NCI-H2196 treated with DMSO at 0.1 percent for 48 hours (cell line): ENCODE data around the gene DOCK8.
"Not testable (repeated sequence)": the region's sequence is repeated elsewhere in the genome, so short reads cannot be mapped to it uniquely, and the experiment has no call there.

Experiments used
- DNase-seq: peaks from one replicate; lab custom pipeline; 2025; ENCODE audit not compliant: unreplicated experiment; lab: John Stamatoyannopoulos, UW

The DOCK8 gene

DNA sequence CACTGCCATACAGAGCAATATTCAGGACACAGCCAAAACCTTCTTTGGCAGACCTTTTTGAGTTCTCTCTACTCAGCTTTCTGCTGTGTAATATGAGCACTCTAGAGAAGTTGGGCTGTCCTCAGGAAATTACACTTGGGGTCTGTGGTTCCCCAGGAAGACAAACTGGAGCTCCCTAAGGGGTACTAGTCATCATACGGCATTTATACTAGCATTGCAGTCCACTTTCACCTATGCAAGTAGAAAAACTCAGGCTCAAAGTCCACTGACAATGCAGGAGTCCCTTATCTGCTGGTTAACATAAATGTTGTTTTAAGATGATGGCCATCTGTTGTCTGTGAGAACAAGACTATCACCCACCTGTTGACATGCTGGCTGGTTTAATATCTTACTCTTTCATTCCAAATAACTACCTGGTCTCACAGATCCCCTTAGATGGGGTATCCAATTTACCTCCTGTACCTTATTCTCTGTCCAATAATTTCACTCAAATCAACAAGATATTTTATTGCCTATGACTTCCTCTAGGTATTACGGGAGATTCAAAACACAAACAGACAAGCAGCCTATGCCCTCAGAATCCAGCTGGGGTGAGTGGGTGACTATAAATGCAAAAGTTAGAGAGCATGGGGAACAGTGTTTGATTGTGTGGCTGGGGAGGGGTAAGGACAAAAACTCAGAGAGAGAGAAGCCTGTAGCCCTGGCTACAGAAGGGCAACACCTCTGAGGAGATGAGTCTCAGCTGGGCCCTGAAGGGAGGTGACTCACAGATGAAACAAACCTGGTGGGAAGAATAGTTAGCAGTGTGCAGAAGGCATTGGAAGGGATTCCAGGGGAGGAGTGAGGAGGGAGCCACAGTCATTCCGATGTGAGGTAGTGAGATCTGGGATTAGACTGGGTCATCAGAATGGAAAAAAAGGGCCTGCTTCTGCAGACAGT lies 10.2 kb downstream of the DOCK8 start:
- DNase-seq, result no peak

DNA sequence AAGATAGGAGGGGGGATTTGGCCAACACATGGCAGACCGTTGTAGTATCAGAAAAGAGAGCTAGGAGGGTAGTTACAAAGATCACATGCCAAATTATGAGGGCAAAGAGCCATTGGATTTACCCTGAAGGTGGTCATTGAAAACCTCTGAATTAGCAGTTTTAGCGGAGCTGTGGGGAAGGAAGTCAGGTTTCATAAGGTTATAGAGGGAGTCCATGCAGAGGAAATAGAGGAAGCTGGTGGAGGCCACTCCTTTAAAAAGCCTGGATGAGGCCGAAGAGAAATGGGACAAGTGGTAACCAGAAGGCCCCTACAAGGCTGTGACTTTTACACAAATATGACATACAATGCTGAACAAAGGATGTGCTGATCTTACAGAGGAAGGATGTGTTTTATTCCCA lies 13.2 kb downstream of the DOCK8 start:
- no peak for DNase-seq

DNA sequence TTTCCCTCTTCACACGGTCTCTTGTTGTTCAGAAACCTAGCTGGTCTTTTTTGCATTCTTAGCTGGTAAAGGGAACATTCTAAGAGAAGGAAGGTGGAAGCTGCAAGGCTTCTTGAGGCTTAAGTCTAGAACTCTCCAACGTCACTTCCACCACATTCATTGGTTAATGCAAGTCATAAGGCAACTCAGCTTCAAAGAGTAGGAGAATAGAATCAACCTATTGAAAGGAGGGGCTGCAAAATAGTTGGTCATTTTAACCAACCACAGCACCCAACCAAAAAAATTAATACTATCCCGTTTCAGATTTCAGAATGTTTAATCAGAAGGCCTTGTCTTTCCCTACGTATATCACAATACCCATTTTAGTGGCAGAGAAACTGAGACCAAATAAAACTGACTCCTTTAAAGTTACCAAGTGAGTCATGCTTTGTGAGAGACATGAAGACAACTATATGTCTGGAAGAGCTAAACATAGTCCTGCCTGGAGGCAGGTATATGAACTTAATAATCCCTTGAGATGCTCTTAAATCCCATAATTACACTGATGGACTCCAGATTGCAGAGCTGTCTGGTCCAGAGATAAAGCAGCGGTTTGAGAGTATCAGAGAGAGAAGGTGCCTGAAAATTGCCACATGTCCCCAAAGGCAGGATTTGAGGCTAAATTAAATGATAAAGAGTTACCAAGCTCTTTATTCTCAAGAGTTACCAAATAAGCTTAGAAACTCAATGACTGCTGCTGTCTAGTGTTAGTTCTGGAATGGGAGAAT lies 14.4 kb downstream of the DOCK8 start:
- no peak for DNase-seq

DNA sequence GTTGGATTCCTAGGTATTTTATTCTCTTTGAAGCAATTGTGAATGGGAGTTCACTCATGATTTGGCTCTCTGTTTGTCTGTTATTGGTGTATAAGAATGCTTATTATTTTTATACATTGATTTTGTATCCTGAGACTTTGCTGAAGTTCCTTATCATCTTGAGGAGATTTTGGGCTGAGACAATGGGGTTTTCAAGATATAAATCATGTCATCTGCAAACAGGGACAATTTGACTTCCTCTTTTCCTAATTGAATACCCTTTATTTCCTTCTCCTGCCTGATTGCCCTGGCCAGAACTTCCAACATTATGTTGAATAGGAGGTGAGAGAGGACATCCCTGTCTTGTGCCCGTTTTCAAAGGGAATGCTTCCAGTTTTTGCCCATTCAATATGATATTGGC lies 17.0 kb downstream of the DOCK8 start:
- DNase-seq, result not testable (repeated sequence)

DNA sequence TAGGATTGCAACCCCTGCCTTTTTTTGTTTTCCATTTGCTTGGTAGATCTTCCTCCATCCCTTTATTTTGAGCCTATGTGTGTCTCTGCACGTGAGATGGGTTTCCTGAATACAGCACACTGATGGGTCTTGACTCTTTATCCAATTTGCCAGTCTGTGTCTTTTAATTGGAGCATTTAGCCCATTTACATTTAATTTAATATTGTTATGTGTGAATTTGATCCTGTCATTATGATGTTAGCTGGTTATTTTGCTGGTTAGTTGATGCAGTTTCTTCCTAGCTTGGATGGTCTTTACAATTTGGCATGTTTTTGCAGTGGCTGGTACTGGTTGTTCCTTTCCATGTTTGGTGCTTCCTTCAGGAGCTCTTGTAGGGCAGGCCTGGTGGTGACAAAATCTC lies 19.0 kb downstream of the DOCK8 start:
- not testable (repeated sequence) for DNase-seq

DNA sequence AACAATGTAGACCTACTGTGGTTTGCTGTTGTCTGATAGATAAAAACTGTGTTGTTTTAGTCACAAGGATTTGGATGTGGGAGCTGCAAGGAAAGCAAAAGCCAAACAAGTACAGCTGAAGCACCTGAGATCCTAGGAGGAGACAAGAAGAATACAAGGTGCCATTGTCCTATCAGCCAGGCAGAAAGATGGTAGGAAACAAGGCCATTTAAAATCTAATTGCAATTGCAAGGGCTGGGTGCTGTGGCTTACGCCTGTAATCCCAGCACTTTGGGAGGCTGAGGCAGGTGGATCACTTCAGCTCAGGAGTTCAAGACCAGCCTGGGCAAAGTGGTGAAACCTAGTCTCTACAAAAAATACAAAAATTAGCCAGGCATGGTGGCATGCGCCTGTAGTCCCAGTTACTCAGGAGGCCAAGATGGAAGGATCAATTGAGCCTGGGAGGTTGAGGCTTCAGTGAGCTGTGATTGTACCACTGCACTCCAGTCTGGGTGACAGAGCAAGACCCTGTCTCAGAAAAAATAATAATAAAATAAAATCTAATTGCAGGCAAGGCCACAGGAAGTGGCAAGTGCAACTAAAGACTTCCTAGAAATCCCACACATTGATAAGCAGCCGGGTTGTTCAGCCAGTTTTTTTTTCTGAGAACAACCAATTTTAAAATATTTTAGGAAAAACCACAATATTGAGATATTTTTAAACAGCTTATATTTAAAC lies 22.6 kb downstream of the DOCK8 start:
- DNase-seq, result no peak

DNA sequence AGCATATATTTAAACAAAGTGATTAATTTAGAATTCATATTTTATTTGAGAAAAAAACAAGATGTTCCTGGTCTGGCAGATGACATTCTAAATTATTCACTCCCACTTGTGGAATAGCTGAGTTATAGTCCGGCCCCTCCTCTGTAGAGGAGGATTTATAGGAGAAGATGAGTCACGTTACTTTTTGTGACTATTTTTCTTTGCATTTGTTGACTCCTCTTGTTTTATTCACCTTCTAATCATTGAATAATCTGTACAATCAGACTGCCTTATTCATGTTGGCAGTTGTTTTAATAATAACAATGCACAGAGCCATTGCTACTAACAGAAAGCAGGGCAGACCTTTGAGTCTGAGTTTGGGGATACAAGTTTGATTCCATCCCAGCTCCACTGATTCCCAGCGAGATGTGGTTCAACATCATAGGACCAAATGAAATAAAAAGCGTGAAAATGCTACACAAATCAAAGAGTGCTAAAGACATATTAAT lies 23.2 kb downstream of the DOCK8 start:
- DNase-seq, result no peak

DNA sequence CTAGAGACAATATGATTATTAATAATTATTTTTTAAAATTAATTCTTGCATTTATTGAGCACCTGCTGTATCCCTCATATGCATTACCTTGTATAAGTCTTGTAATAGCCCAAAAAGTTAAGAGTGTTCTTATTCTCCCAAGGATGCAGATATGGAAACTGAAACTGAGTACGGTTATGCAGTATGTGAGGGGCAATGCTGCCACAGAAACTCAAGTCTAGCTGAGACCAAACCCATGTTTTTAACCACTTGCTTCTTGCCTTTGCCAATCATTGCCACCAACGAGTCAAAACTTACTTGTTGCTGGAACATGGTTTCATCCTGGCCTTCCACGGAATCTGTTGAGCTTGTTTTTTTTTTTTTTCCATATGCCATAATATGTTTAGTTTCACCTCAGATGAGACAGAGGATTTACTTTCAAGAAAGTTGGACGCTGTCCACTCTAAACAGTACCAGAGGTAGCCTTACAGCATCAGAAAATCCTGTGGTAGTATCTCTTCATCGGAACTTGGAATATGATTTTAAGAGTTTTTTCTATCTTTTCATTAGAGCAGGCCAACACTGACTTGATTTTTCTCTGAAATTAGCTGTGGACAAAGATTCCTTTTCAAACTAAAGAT lies 27.9 kb downstream of the DOCK8 start:
- no peak for DNase-seq

DNA sequence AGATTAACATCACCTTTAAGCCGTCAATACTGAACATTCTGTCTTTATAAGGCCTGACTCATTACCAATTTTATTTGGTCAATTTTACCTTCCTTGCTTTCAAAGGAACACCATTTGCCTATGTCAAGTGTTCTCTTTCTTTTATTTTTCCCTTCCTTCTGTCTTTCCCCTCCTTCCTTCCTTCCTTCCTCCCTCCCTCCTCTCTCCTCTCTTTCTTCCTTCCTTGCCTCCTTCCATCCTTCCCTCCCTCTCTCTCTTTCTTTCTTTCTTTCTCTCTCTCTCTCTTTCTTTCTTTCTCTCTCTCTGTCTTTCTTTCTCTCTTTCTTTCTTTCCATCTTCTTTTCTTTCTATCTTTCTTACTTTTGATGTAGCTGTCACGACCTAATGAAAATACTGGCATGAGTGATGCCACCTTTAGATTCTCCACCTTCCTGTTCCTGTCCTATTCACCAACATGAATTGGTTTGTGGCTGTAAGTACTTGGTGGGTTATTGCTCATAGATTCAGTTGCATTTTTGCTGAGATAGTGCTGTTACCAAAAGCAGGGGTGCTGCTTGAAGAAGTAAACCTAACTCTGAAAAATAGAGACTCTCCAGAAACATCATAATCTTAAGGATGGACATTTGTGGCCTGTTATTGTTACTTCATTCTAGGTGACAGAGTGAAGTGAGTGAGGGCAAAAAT lies 33.8 kb downstream of the DOCK8 start:
- DNase-seq, result no peak

DNA sequence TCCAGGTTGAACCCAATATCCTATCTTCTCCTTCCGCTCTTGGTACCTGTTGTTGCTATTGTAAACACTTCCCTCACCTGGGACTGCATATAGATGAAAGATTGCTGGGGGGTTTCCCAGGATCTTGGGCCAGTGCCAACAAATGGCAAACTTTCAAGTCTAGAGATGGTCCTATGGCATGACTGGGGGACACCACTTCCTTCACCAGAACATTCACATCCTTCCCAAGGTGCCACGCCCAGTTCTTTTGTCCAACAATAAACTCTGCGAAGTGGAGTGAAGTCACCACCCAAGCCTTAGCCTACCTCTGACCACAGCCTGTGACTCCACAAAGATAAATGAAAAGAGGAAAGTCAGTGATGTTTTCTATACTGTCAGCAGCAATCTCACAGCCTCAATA lies 34.4 kb downstream of the DOCK8 start:
- DNase-seq, result no peak

DNA sequence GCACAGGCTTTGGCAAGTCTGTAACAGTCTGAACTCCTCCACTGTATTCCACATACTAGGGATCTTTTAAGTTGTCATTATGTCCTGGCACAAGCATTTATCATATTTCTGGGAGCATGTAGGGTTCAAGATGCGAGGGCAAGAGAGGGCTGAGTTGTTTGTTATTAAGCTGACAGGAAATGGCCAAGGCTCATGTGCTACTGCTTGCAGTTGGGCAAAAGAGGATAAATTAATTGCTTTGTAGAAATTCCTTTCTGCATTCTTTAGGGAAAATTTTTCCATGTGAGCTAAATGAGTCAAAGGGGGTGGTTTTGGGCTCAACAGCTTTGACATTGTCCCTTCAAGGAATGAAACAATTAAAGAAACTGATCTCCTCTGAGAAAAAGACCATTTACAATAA lies 35.4 kb downstream of the DOCK8 start:
- no peak for DNase-seq

DNA sequence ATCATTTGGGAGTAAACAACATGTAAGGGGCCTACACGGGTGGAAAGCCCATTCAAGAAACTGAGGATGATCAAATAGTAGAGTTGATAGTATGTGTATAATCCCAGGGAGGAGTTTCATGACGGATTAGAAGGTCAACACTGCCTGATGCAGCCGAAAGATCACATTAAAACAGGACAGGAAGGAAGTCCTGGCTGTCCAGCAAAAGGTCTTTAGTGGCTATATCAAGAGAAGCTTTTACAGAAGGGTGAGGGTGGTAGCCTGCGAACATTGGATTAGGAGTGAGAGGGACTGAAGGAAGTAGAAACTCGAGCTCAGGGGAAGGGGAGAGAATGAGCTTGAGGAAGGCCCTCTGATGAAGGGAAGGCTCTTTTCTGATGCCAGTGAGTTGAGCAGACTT lies 36.0 kb downstream of the DOCK8 start:
- DNase-seq, result no peak

DNA sequence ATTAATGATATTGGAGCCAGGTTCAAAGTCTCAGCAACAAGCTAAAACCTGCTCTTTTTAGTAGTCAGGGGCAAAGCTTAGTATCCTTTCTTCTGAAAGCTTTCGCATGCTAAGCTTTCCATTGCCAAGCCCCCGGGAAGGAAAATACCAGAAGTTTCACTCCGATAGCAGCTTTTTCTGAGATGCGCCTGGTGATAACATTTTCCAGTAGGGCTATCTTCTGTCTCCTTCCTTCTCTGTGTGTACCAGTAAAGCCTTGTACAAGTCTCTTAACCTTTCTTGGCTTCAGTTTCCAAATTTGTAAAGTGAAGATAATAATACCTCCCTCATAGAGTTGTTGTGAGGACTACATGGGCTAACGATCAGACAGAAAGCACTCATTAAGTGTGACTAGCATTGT lies 36.7 kb downstream of the DOCK8 start:
- no peak for DNase-seq

DNA sequence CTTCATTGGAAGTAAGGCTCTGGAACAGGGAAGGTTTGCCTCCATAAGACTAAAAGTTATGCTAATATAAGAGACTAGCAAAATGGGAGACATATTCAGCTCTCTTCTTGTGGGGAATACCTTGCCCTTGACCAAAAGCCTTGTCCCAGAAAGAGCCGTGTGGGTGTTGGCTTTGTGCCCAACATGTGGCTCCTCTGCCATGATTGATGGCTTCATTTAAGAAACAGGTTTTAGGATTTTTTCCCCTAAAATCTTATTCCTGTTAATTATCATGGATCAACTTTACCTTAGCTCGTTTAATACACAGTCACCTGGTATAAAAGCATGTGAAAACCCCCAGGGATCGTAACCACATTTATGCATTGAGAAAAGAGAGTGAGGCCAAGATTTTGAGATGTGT lies 38.9 kb downstream of the DOCK8 start:
- no peak for DNase-seq

DNA sequence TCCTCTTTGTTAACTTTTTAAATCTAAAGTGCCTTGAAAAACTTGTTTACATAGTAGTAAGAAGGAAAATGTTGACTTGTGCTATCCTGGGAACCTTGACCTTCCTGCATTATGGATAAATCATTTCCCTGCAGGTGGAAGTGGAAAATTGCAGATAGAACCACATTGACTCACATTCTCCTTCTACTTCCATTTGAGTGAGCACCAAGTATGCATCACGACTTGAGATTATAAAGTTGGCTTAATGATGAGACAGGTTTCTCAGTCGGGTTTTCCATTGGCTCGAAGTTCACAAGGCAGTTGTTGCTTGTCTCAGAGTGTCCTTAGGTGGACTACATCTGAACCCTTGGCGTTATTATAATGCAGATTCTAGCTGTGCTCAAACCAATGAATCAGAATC lies 39.9 kb downstream of the DOCK8 start:
- DNase-seq, result no peak

DNA sequence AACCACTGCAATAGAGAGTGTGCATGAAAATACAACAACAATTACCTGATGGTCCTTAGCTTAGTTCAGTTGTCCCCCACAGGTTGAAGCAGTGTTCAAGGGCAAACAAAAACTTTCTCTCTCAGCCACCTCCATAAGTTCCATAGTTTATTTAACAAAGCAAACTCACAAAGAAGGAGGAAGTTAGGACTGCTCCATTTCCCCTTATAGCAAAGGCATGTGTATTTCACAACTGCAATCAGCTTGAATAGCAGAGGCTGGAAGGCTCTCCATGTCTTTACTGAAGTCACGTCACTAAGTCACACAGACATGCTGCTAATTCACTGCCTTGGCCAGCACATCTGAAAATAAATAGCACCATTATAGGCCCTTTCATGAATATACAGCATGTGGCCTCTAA lies 43.3 kb downstream of the DOCK8 start:
- no peak for DNase-seq

DNA sequence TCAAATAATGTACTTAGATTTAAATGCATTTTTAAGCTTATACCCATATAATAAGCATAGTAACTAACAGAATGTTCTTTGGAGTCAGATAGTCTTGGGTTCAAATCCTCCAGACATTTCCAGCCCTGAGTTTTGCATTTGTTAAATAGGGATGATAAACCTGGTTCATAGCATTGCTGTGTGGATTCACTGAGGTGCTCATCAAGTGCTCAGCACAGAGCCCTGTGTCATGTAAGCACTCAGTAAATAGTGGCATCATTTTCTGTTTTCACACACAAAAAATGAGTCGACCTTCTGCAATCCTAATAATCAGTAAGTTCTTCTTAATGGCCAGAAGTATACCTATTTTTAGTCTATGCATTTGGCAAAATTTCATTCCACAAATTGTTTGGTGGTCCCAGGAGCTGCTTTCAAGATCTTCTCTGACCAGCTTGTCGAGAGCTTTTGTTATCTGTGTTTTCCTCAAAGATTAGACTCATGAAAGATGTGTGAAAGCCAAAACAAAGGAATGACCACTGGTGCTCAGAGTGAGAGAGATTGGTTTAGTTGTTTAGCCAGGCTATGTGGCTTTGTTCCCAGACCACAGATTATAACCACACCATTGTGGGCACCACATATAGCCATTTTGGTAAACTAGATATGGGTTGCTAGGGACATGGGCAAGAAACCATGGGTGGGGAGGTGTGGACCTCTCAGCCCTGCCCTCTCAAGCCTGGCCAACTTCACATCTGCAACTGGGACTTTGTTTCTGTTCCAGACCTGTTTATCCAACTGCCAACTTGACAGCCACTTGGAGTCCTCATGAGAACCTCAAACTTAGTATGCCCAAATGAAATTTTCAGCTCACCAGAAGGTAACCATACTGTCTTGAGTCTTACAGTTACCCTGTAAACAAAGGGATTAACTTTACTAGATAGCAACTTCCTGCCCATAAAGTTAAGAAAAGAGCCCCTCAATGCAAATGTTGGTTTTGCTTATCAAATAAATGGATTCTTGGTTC lies 45.0 kb downstream of the DOCK8 start:
- DNase-seq, result no peak

DNA sequence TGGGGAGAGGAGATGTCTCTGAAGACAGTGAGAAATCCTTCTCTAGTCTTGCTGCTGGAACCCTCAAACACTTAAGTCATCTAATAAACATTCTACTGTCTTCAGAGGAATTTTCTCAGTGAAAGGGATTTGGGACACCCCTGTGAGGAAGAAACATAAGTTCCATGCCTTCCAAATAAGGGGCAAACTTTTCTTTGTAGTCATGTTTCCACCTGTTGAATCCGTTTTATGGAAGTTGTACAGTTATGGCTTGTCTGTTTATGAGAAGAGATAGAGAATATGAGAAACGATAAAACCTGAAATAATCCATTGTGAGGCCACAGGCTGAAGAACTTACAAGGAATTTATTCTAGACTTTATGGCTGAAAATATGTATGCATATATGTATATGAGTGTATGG lies 49.6 kb downstream of the DOCK8 start:
- DNase-seq, result no peak

DNA sequence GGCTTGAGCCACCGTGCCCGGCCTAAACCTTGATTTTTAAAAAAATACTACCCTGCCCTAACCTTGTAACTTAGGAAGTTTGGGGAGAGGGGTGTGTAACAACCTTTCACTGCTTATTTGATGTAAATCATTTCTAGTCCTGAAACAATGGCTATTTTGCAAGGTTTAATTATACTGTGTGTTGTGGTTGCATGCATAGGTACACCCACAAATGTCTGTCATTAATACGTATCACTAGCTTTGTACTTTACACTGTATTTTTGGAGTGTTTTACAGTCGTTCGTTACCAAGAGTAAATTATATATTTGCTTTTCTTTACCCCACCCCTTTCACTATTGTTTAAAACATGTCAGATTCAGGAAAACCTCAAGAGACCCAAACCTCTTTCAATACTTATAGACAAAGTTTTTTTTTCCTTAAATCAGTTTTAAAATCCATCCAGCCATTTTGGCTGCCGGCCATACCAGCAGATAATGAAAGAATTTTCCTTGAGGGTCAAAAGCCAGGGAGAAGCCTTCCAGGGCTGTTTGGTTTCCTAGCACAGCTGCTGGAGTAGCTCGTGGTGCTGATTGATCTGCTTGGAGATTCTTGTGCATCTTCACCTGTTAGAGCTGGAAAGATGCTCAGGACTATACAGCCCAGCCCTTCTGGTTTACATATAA lies 50.7 kb downstream of the DOCK8 start:
- DNase-seq, result no peak
